GM20000 (cell line): ENCODE data around the gene UQCRQ.

ENCODE experiments used
- DNase-seq: peaks from one replicate; pipeline ENCODE4 v3.0.0; 2012; ENCODE audit warnings: low spot score
- CTCF ChIP-seq: IDR thresholded peaks from 2 replicates; pipeline ENCODE4 v1.5.1; 2012; ENCODE audit warnings: mild to moderate bottlenecking, control low read depth; ENCODE audit errors: extremely low read depth, missing control alignments

Gene UQCRQ

GRCh38 chr5:132871459-132872284 lies 5.2 kb downstream of the UQCRQ start:
- no peak for DNase-seq
- TF ChIP-seq CTCF, result no peak

DNA sequence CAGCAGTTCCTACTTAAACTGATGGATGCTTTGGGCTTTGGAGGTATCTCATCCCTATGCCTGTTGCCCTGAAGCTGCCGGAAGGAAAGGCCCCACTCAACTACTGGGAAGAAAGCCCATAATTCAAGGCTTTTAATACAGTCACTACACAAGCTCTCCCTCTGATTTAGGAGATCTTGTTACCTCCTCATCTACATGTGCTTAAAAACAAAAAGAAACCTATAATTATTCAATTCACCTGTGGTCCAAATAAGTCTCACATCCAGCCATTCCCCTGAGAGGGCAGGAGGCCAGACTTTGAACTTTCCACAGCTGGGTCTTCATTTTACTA lies 6.3 kb downstream of the UQCRQ start:
- DNase-seq, result no peak
- no peak for TF ChIP-seq CTCF

DNA sequence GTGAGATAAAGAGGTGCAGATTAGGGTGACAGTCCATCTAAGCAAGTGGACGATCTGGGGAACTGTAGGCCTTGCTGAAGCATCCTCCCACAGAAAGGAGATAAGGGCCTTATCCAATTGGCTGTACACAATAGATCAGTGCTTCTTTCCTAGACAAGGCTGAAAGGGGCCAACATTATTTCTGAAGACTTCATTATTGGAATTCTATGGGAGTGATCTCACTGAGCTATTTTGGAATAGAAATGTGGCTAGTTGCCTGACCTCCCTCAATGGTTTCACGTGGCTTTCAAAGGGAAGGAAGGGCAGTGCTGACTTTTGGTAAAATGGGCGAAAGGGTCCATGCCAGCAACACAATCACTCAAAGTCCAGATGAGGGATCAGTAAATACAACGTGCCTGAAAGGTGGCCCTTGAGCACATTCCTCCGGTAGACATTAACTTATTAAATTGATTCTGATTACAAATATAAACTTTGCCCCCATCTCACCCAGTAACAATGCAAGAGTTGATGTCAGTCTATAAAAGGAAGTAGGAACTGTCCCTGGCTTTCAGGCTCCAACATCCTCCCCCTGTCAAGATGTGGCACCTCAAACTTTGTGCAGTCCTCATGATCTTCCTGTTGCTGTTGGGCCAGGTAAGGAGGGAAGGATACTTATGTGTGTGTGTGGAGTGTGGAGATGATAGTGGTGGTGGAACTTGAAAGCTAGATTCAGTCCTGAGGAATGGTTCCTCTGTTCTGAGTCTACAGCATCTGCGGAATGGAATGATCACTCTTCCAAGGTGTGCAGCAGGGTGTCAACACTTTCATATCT lies 6.9 kb downstream of the UQCRQ start, which contains the start of gene LEAP2:
LEAP2 (plus strand) TSS at position 550 of the 811 bp plus-strand sequence; CDS start at position 577, 27 bp downstream.
- DNase-seq, result no peak
- no peak for TF ChIP-seq CTCF

GRCh38 chr5:132873930-132874271 lies 7.5 kb downstream of the UQCRQ start:
- DNase-seq, result no peak
- TF ChIP-seq CTCF, result no peak

DNA sequence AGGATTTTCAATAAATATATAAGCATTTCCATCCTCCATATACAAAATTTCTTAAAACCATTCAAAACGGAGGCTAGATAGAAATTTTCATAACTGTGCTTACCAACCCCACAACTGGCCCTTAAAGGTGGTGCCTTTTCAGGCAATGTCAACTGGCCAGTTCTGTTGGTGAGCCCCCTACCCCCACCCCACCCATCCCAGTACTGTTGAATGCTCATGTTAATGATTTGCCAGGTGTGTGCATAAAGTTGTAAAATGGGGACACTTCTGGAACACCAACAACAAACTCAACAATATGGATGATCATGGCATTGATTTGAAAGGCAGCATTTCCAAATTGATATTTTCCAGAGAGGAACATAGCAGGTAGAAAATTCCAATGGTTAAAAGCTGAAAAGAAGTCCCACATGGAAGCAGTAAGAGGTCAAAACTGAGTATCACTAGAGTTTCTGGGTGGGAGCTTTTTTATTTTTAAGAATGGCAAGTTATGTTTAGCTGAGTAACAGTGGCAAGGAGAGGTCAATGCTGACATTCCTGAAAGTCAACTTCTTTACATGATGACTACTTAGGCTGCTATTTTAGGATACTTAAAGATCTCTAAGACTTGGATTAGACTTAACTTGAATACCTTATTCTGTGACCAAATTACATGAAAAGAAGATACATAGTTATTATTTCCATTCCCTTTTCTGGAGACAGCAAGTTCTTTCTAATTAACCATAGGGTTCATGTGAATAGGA lies 9.7 kb downstream of the UQCRQ start:
- no peak for DNase-seq
- TF ChIP-seq CTCF, result no peak

DNA sequence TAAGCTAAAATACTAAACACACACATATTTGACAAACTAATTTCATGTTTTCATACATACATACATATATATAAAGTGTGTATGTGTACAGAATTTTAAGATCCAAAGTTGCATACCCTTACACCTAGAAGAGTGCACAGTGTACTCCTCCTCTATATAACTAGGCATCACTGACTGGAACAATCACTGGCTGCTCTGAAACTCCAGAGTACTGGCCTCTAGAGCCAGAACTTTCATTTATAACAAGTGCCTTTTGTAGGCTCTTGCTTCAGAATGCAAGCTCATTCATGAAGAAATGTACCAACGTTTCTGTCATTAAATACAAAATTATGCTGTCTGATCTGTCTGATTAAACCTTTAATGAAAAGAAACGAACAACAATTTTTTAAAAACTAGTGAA lies 11.0 kb downstream of the UQCRQ start:
- TF ChIP-seq CTCF, result no peak
- DNase-seq, result no peak

DNA sequence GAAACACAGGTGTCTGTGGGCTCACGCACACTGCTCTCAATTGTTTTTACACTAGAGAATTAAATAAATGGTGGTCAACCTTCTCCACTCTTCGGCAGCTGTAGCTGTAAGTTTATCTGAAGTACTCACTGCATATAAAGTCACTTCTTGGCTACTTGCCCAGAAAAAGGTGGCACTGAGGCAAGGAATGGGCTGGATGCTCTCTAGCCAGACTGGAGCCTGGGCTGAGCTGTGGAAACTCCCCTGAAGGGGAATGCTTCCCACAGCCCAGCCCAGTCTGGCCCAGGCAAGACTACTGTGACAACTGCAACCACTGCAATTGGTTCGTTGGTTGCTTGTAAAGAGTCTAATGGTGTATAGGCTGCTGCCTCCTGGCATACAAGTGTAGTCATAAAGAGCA lies 11.5 kb downstream of the UQCRQ start:
- TF ChIP-seq CTCF, result no peak
- DNase-seq, result no peak
